GM12865 (cell line): ENCODE results near the gene ASB9.

ENCODE experiments used
- DNase-seq: peaks from one replicate; pipeline ENCODE4 v3.0.0; 2010; ENCODE audit warnings: low read depth
- H3K4me3 ChIP-seq: 2 replicates; pipeline ENCODE4 v1.5.1; 2011; ENCODE audit warnings: mild to moderate bottlenecking, low read depth, low read length, control low read depth
- CTCF ChIP-seq: IDR thresholded peaks from 2 replicates; pipeline ENCODE4 v1.5.1; 2011; ENCODE audit warnings: low read length, control low read depth, low read depth, inconsistent platforms; ENCODE audit not compliant: insufficient read depth; ENCODE audit errors: missing control alignments

Gene ASB9

GRCh38 chrX:15241301-15241700 is 28.6 kb downstream of the ASB9 start:
- no peak for DNase-seq
- no peak overlapping the region for H3K4me3 ChIP-seq
- no peak for TF ChIP-seq CTCF

- H3K4me3 ChIP-seq, result no peak overlapping the region
- TF ChIP-seq CTCF, result no peak
- no peak for DNase-seq
These were observed 29.5 kb downstream of the ASB9 start for GRCh38 chrX:15240414-15240813.

- no peak for TF ChIP-seq CTCF
- H3K4me3 ChIP-seq, result no peak overlapping the region
- no peak for DNase-seq
These were observed 33.7 kb downstream of the ASB9 start for GRCh38 chrX:15236146-15236545.

- no peak for DNase-seq
- TF ChIP-seq CTCF, result no peak
- no peak overlapping the region for H3K4me3 ChIP-seq
These were observed 34.9 kb downstream of the ASB9 start for GRCh38 chrX:15235001-15235400.

- no peak for DNase-seq
- no peak overlapping the region for H3K4me3 ChIP-seq
- no peak for TF ChIP-seq CTCF
These were observed 36.4 kb downstream of the ASB9 start for GRCh38 chrX:15233416-15234015.

GRCh38 chrX:15224747-15225146 is 45.1 kb downstream of the ASB9 start:
- no peak for TF ChIP-seq CTCF
- no peak for DNase-seq
- H3K4me3 ChIP-seq, result no peak overlapping the region

GRCh38 chrX:15221321-15221720 is 48.6 kb downstream of the ASB9 start:
- no peak for DNase-seq
- no peak overlapping the region for H3K4me3 ChIP-seq
- TF ChIP-seq CTCF, result no peak
